HepG2 (cell line): ENCODE measurements around the gene MAP1B. TPM values are rescaled to one million over a fixed set of nuclear protein-coding genes. Genes with fewer than 3 reads are reported as not detected.

Source experiments
- HMGA1 ChIP-seq: sonication (generic); formaldehyde crosslinking; conservative IDR thresholded peaks from 2 replicates; pipeline ENCODE4 v1.4.0; 2020; ENCODE audit warnings: missing genetic modification reagents
- KLF16 ChIP-seq, 2 experiments: sonication (generic) in 1 of 2; formaldehyde crosslinking in 1 of 2; IDR thresholded peaks; 2 replicates each; pipeline versions ENCODE4 v1.6.1 to v1.8.0; 2016 to 2023; ENCODE audit warnings: missing genetic modification reagents in 2 of 2, missing compliant biosample characterization in 1 of 2
- MIER2 ChIP-seq: IDR thresholded peaks from 2 replicates; pipeline ENCODE4 v1.6.1; 2016; ENCODE audit warnings: missing biosample characterization, missing genetic modification reagents
- NCOR1 ChIP-seq: fragments of 200-600 bp; sonication (generic); IDR thresholded peaks from 2 replicates; pipeline ENCODE4 v1.7.0; 2017; ENCODE audit warnings: antibody characterized with exemption, low read length, borderline replicate concordance
- PAWR ChIP-seq: sonication (generic); formaldehyde crosslinking; IDR thresholded peaks from 2 replicates; pipeline ENCODE4 v1.4.0; 2020; ENCODE audit warnings: missing genetic modification reagents, mild to moderate bottlenecking, borderline replicate concordance
- POLR2G ChIP-seq: fragments of 200-400 bp; formaldehyde crosslinking; IDR thresholded peaks from 2 replicates; pipeline ENCODE4 v1.6.1; 2018; ENCODE audit warnings: mild to moderate bottlenecking, low read depth, low read length, moderate library complexity
- RAD21 ChIP-seq: fragments of 450-650 bp; formaldehyde crosslinking; IDR thresholded peaks from 2 replicates; pipeline ENCODE4 v1.5.0; 2020; ENCODE audit warnings: mild to moderate bottlenecking
- RNF2 ChIP-seq: fragments of 450-650 bp; conservative IDR thresholded peaks from 2 replicates; pipeline ENCODE4 v1.6.1; 2016; ENCODE audit warnings: low read depth
- ZBTB7B ChIP-seq: sonication (generic); formaldehyde crosslinking; IDR thresholded peaks from 2 replicates; pipeline ENCODE4 v1.4.0; 2020; ENCODE audit warnings: missing genetic modification reagents
- ZKSCAN5 ChIP-seq: sonication (generic); formaldehyde crosslinking; IDR thresholded peaks from 2 replicates; pipeline ENCODE4 v1.5.1; 2020; ENCODE audit warnings: mild to moderate bottlenecking, missing genetic modification reagents
- ZNF251 ChIP-seq: sonication (generic); formaldehyde crosslinking; IDR thresholded peaks from 2 replicates; pipeline ENCODE4 v1.9.0; 2021; ENCODE audit warnings: mild to moderate bottlenecking, missing genetic modification reagents
- ZNF292 ChIP-seq: sonication (generic); formaldehyde crosslinking; IDR thresholded peaks from 2 replicates; pipeline ENCODE4 v1.8.1; 2022; ENCODE audit warnings: mild to moderate bottlenecking, low read depth, missing genetic modification reagents, borderline replicate concordance
- ZNF337 ChIP-seq: sonication (generic); formaldehyde crosslinking; IDR thresholded peaks from 2 replicates; pipeline ENCODE4 v1.5.1; 2020; ENCODE audit warnings: missing genetic modification reagents, low read depth, mild to moderate bottlenecking, borderline replicate concordance
- ZNF629 ChIP-seq: sonication (generic); formaldehyde crosslinking; conservative IDR thresholded peaks from 2 replicates; pipeline ENCODE4 v1.5.0; 2020; ENCODE audit warnings: missing genetic modification reagents
- ZNF792 ChIP-seq: IDR thresholded peaks from 2 replicates; pipeline ENCODE4 v1.6.1; 2016
- ZNF839 ChIP-seq: sonication (generic); formaldehyde crosslinking; IDR thresholded peaks from 2 replicates; pipeline ENCODE4 v1.4.0; 2020; ENCODE audit warnings: missing genetic modification reagents, mild to moderate bottlenecking, borderline replicate concordance
- polyA plus RNA-seq, 8 experiments: library from polyadenylated mRNA; depleted of rRNA in 3 of 8; stranded (reverse) in 7 of 8; unstranded in 1 of 8; fragments of >200 nt; fragmentation: Illumina TruSeq in 4 of 8; extraction: Trizol in 4 of 8; gene quantifications; 2 replicates each; pipeline versions ENCODE4 v1.2.1 to v1.2.3, GENCODE V29; 2011 to 2016; ENCODE audit warnings: low read depth in 4 of 8, missing spikeins in 1 of 8, mixed read lengths in 1 of 8; ENCODE audit not compliant: insufficient read depth in 1 of 8
- total RNA-seq, 5 experiments: library from RNA; depleted of rRNA; stranded (reverse); fragments of >200 nt; fragmentation: Illumina TruSeq; extraction: Trizol; gene quantifications; 2 replicates each; pipeline ENCODE4 v1.2.3, GENCODE V29; 2016; ENCODE audit warnings: low read depth in 1 of 5
- TF ChIP-seq, protein P1 (sequence below): sonication (generic); formaldehyde crosslinking; IDR thresholded peaks from 2 replicates; pipeline ENCODE4 v1.4.0; 2020; ENCODE audit warnings: mild to moderate bottlenecking, missing genetic modification reagents, borderline replicate concordance
- TF ChIP-seq, protein P2 (sequence below): sonication (generic); formaldehyde crosslinking; IDR thresholded peaks from 2 replicates; pipeline ENCODE4 v1.5.0; 2020; ENCODE audit warnings: mild to moderate bottlenecking, missing genetic modification reagents
- TF ChIP-seq, protein P3 (sequence below): sonication (generic); formaldehyde crosslinking; IDR thresholded peaks from 2 replicates; pipeline ENCODE4 v1.4.0; 2020; ENCODE audit warnings: missing genetic modification reagents
- TF ChIP-seq, protein P4 (sequence below): sonication (generic); formaldehyde crosslinking; IDR thresholded peaks from 2 replicates; pipeline ENCODE4; 2020; ENCODE audit warnings: missing genetic modification reagents, mild to moderate bottlenecking, borderline replicate concordance

The MAP1B gene
- total and polyA plus RNA-seq, 2 of the 13 experiments (the other 11 are each of a cell fraction or from before 2014, with no cell fraction given) = 3.3 to 6.2 TPM

DNA sequence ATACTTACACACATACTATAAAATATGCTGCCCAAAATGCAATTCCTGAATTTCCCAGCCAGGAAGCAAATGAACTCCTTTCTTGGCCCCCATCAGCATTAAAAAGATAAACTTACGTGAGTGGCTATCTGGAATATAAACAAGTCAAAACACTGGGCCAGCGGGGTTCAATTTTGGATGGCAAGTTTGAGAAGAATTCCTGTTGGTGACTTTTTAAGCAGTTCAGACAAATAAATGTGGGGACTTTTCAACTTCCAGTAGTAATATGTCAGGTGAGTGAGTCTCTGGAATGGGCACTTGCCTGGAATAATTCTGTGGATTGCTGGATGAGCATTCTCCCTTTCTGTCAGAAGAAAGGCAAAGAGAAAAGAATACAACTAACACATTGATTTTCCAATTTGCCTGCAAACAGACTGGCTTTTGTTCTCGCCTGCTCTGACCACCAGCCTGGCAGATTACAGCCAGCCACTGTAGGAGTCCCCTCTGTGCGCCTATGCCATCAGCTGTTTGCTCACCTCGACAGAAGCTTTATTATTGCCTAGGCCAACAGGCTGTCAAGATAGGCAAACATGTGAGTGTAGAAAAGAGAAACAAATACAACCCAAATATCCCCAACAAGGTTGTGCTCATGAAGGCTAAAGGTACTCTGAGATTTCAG, 134.2 kb downstream of the MAP1B start (continued):
- TF ChIP-seq, protein P1, sequence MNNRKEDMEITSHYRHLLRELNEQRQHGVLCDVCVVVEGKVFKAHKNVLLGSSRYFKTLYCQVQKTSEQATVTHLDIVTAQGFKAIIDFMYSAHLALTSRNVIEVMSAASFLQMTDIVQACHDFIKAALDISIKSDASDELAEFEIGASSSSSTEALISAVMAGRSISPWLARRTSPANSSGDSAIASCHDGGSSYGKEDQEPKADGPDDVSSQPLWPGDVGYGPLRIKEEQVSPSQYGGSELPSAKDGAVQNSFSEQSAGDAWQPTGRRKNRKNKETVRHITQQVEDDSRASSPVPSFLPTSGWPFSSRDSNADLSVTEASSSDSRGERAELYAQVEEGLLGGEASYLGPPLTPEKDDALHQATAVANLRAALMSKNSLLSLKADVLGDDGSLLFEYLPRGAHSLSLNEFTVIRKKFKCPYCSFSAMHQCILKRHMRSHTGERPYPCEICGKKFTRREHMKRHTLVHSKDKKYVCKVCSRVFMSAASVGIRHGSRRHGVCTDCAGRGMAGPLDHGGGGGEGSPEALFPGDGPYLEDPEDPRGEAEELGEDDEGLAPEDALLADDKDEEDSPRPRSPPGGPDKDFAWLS = no peak
- TF ChIP-seq MIER2 = 0 out of 2 replicates have a peak, but pooled peaks have one; percentile 28
- TF ChIP-seq, protein P2, sequence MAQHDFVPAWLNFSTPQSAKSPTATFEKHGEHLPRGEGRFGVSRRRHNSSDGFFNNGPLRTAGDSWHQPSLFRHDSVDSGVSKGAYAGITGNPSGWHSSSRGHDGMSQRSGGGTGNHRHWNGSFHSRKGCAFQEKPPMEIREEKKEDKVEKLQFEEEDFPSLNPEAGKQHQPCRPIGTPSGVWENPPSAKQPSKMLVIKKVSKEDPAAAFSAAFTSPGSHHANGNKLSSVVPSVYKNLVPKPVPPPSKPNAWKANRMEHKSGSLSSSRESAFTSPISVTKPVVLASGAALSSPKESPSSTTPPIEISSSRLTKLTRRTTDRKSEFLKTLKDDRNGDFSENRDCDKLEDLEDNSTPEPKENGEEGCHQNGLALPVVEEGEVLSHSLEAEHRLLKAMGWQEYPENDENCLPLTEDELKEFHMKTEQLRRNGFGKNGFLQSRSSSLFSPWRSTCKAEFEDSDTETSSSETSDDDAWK = no peak
- TF ChIP-seq ZNF251 (CRISPR knock-in tag) = no peak
- TF ChIP-seq RNF2 = no peak
- TF ChIP-seq POLR2G = no peak
- no peak for TF ChIP-seq RAD21 (CRISPR knock-in tag)
- no peak for TF ChIP-seq PAWR (CRISPR knock-in tag)
- TF ChIP-seq KLF16 (CRISPR knock-in tag; IDR thresholded peaks at IDR 0.05) = peak in 1 of 2 experiments; percentile 39; a peak in 1 of 4 replicates
- TF ChIP-seq ZNF839 = no peak
- TF ChIP-seq NCOR1 = no peak
- TF ChIP-seq ZNF792 (CRISPR knock-in tag) = no peak; the same call in 1 of the 2 replicates
- peak; percentile 91 for TF ChIP-seq ZNF292 (CRISPR knock-in tag)
- TF ChIP-seq ZBTB7B (CRISPR knock-in tag) = peak; percentile 71
- no peak for TF ChIP-seq ZKSCAN5 (CRISPR knock-in tag)
- TF ChIP-seq ZNF629 = peak; percentile 47; the same call in 1 of the 2 replicates
- no peak for TF ChIP-seq HMGA1 (CRISPR knock-in tag)
- TF ChIP-seq, protein P3, sequence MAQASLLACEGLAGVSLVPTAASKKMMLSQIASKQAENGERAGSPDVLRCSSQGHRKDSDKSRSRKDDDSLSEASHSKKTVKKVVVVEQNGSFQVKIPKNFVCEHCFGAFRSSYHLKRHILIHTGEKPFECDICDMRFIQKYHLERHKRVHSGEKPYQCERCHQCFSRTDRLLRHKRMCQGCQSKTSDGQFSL (CRISPR knock-in tag) = no peak
- TF ChIP-seq ZNF337 (CRISPR knock-in tag) = no peak
- TF ChIP-seq, protein P4, sequence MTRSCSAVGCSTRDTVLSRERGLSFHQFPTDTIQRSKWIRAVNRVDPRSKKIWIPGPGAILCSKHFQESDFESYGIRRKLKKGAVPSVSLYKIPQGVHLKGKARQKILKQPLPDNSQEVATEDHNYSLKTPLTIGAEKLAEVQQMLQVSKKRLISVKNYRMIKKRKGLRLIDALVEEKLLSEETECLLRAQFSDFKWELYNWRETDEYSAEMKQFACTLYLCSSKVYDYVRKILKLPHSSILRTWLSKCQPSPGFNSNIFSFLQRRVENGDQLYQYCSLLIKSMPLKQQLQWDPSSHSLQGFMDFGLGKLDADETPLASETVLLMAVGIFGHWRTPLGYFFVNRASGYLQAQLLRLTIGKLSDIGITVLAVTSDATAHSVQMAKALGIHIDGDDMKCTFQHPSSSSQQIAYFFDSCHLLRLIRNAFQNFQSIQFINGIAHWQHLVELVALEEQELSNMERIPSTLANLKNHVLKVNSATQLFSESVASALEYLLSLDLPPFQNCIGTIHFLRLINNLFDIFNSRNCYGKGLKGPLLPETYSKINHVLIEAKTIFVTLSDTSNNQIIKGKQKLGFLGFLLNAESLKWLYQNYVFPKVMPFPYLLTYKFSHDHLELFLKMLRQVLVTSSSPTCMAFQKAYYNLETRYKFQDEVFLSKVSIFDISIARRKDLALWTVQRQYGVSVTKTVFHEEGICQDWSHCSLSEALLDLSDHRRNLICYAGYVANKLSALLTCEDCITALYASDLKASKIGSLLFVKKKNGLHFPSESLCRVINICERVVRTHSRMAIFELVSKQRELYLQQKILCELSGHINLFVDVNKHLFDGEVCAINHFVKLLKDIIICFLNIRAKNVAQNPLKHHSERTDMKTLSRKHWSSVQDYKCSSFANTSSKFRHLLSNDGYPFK (CRISPR knock-in tag) = no peak
